H1 (cell line): Measurements from ENCODE around the gene SRCIN1. TPM values are rescaled to one million over a fixed set of nuclear protein-coding genes. Genes with fewer than 3 reads are reported as not detected.

Experiments used
- BCL11A ChIP-seq, 2 experiments: IDR thresholded peaks; one replicate each; pipeline ENCODE4 v1.6.1; 2011; ENCODE audit warnings: low read depth in 2 of 2, low read length in 2 of 2, mild to moderate bottlenecking in 2 of 2
- CEBPB ChIP-seq: IDR thresholded peaks from 2 replicates; pipeline ENCODE4 v1.6.1; 2012; ENCODE audit warnings: low read depth, low read length
- CHD2 ChIP-seq: IDR thresholded peaks from 2 replicates; pipeline ENCODE4 v1.6.1; 2012; ENCODE audit warnings: low read length, improper control_type of control experiment
- JUN ChIP-seq: IDR thresholded peaks from 2 replicates; pipeline ENCODE4 v1.6.1; 2011; ENCODE audit warnings: low read depth, mild to moderate bottlenecking, improper control_type of control experiment, low read length
- JUND ChIP-seq: IDR thresholded peaks from 2 replicates; pipeline ENCODE4 v1.6.1; 2011; ENCODE audit warnings: mild to moderate bottlenecking, improper control_type of control experiment, low read length
- POLR2AphosphoS5 ChIP-seq: IDR thresholded peaks from 2 replicates; pipeline ENCODE4 v1.6.1; 2011; ENCODE audit warnings: low read depth, low read length
- RFX5 ChIP-seq: IDR thresholded peaks from 2 replicates; pipeline ENCODE4 v1.6.1; 2011; ENCODE audit warnings: low read depth, low read length, improper control_type of control experiment, borderline replicate concordance
- RNF2 ChIP-seq: fragments of 200-900, 300-1000 bp; sonication (generic); IDR thresholded peaks from 2 replicates; pipeline ENCODE4 v1.7.1; 2016; ENCODE audit warnings: borderline replicate concordance, low read depth, mild to moderate bottlenecking, antibody characterized with exemption, low read length; ENCODE audit not compliant: poor library complexity, severe bottlenecking; ENCODE audit errors: missing control alignments
- SAP30 ChIP-seq: fragments of 300-600 bp; sonication (generic); IDR thresholded peaks from 2 replicates; pipeline ENCODE4 v1.7.1; 2012; ENCODE audit warnings: low read length, moderate library complexity, mild to moderate bottlenecking, inconsistent platforms; ENCODE audit not compliant: insufficient read depth, insufficient replicate concordance
- SP1 ChIP-seq: IDR thresholded peaks from 2 replicates; pipeline ENCODE4 v1.6.1; 2011; ENCODE audit warnings: low read depth, low read length
- SP2 ChIP-seq: IDR thresholded peaks from 2 replicates; pipeline ENCODE4 v1.6.1; 2012; ENCODE audit warnings: mild to moderate bottlenecking, low read length, inconsistent platforms
- SRF ChIP-seq: IDR thresholded peaks from 2 replicates; pipeline ENCODE4 v1.6.1; 2011; ENCODE audit warnings: mild to moderate bottlenecking, low read depth, low read length, moderate library complexity
- TAF1 ChIP-seq: IDR thresholded peaks from 2 replicates; pipeline ENCODE4 v1.6.1; 2011; ENCODE audit warnings: mild to moderate bottlenecking, low read depth, low read length
- TEAD4 ChIP-seq: IDR thresholded peaks from 2 replicates; pipeline ENCODE4 v1.6.1; 2012; ENCODE audit warnings: low read depth, low read length, inconsistent platforms, mixed read lengths
- YY1 ChIP-seq: IDR thresholded peaks from 2 replicates; pipeline ENCODE4 v1.6.1; 2011; ENCODE audit warnings: low read depth, mild to moderate bottlenecking, low read length
- polyA plus RNA-seq, 7 experiments: library from polyadenylated mRNA; depleted of rRNA in 3 of 7; stranded (reverse) in 5 of 7; unstranded in 2 of 7; fragments of >200 nt in 5 of 7; fragments of 200-250 nt in 2 of 7; gene quantifications; 1 replicate in 5 of 7; 2 replicates in 1 of 7; 4 replicates in 1 of 7; pipeline versions ENCODE4 v1.2.1 to v1.2.3, GENCODE V29; 2011 to 2013; ENCODE audit warnings: missing spikeins in 2 of 7, mixed read lengths in 2 of 7
- total RNA-seq: library from RNA; stranded (reverse); fragmentation: NEBNext Ultra II Directional; extraction: Animal tissue kit (Norgen Biotek cat#: 25700); gene quantifications from 2 replicates; pipeline ENCODE4 v1.2.1, GENCODE V29; 2021
- TF ChIP-seq, protein P1 (sequence below), 3 experiments: IDR thresholded peaks; 1 replicate in 2 of 3; 2 replicates in 1 of 3; pipeline versions ENCODE4 v1.5.1 to v1.6.1; 2011; ENCODE audit warnings: low read length in 3 of 3, mild to moderate bottlenecking in 3 of 3, inconsistent platforms in 2 of 3, low read depth in 1 of 3, moderate library complexity in 1 of 3; ENCODE audit not compliant: insufficient read depth in 1 of 3; ENCODE audit errors: control extremely low read depth in 1 of 3

The SRCIN1 gene
- total and polyA plus RNA-seq, 2 of the 8 experiments (the other 6 are each of a cell fraction or from before 2014, with no cell fraction given): 2.8 to 3.8 TPM

DNA sequence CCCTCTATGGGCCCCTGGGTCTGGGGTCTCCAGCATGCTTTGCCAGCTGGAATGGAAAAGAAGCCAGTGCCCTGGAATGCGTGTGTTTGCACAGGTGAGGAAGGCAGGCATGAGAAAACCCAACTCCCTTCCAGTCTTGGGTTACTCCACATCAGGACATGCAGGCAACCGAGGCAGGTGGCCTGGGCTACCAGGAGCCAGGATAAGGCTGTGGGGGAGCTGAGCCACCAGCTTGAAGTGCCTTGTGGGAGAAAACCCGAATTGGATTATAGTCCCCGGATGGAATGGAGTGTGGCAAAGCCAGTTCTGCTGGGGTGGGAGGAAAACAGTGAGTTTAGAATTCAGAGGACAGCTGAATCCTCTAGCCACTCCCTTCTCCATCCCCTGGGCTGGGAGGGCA is 7.2 kb downstream of the SRCIN1 start (continued):
- no peak for TF ChIP-seq POLR2AphosphoS5
- peak; percentile 93 for TF ChIP-seq TEAD4
- TF ChIP-seq YY1: peak; percentile 86
- peak; percentile 49; the same call in 1 of the 2 replicates for TF ChIP-seq JUN
- peak; percentile 75 for TF ChIP-seq RFX5
- peak; percentile 100 for TF ChIP-seq SP1
- TF ChIP-seq RNF2: no peak
- no peak for TF ChIP-seq SAP30
- TF ChIP-seq TAF1: no peak
- TF ChIP-seq JUND: no peak
- TF ChIP-seq, protein P1, sequence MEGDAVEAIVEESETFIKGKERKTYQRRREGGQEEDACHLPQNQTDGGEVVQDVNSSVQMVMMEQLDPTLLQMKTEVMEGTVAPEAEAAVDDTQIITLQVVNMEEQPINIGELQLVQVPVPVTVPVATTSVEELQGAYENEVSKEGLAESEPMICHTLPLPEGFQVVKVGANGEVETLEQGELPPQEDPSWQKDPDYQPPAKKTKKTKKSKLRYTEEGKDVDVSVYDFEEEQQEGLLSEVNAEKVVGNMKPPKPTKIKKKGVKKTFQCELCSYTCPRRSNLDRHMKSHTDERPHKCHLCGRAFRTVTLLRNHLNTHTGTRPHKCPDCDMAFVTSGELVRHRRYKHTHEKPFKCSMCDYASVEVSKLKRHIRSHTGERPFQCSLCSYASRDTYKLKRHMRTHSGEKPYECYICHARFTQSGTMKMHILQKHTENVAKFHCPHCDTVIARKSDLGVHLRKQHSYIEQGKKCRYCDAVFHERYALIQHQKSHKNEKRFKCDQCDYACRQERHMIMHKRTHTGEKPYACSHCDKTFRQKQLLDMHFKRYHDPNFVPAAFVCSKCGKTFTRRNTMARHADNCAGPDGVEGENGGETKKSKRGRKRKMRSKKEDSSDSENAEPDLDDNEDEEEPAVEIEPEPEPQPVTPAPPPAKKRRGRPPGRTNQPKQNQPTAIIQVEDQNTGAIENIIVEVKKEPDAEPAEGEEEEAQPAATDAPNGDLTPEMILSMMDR (IDR thresholded peaks at IDR 0.05; ENCODE audit: control extremely low read depth in 1 of 3, insufficient read depth in 1 of 3, low read depth in 1 of 3, low read length in 3 of 3): no peak
- no peak for TF ChIP-seq SRF
- TF ChIP-seq SP2: no peak
- TF ChIP-seq CHD2: 0 out of 2 replicates have a peak, but pooled peaks have one; percentile 33
- TF ChIP-seq BCL11A (IDR thresholded peaks at IDR 0.05; ENCODE audit: low read depth in 2 of 2, low read length in 2 of 2): no peak
- TF ChIP-seq CEBPB: no peak
